Sigmoid colon (tissue), 4 donors: Measurements from ENCODE around the gene CDK15.

ENCODE experiments used
- EP300 ChIP-seq, 4 donors: sonication (generic); formaldehyde crosslinking; IDR thresholded peaks; one replicate each; pipeline ENCODE4 v1.6.1; 2017; ENCODE audit warnings: antibody characterized with exemption in 4 of 4
- POLR2A ChIP-seq, 2 donors: fragments of 450-650 bp; IDR thresholded peaks; one replicate each; pipeline ENCODE4 v1.6.1; 2016; ENCODE audit warnings: antibody characterized with exemption in 2 of 2, mild to moderate bottlenecking in 2 of 2, moderate library complexity in 2 of 2
- POLR2AphosphoS5 ChIP-seq, 4 donors: sonication (generic); formaldehyde crosslinking; IDR thresholded peaks; one replicate each; pipeline ENCODE4 v1.6.1; 2017; ENCODE audit warnings: antibody characterized with exemption in 4 of 4
- TF ChIP-seq, protein P1 (sequence below), 4 experiments: fragments of 450-650 bp in 3 of 4; fragments of 200-600 bp in 1 of 4; IDR thresholded peaks; one replicate each; pipeline ENCODE4 v1.5.1; 2016 to 2019; ENCODE audit warnings: antibody characterized with exemption in 4 of 4, mild to moderate bottlenecking in 3 of 4, moderate library complexity in 2 of 4

DNA sequence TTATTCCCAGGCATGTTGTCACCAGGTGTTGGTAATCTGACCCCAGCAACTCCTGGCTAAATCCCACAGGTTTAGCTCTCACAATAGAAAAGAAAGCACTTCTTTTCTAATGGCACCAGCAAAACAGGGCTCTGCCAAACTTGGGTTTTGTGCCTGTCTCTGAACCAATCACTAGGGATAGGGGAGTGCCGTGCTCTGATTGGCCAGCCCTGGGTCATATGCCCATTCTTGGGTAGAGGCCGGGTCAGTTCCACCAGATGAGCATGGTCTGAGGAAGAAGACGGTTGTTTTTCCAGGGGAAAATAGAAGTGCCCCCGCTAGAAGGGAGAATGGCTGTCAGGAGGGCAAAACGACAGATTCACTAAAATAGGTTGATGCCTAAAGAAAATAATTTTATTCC lies 14.7 kb downstream of the CDK15 start:
- TF ChIP-seq, protein P1, sequence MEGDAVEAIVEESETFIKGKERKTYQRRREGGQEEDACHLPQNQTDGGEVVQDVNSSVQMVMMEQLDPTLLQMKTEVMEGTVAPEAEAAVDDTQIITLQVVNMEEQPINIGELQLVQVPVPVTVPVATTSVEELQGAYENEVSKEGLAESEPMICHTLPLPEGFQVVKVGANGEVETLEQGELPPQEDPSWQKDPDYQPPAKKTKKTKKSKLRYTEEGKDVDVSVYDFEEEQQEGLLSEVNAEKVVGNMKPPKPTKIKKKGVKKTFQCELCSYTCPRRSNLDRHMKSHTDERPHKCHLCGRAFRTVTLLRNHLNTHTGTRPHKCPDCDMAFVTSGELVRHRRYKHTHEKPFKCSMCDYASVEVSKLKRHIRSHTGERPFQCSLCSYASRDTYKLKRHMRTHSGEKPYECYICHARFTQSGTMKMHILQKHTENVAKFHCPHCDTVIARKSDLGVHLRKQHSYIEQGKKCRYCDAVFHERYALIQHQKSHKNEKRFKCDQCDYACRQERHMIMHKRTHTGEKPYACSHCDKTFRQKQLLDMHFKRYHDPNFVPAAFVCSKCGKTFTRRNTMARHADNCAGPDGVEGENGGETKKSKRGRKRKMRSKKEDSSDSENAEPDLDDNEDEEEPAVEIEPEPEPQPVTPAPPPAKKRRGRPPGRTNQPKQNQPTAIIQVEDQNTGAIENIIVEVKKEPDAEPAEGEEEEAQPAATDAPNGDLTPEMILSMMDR (IDR thresholded peaks at IDR 0.05): no peak
- TF ChIP-seq POLR2A (IDR thresholded peaks at IDR 0.05) (no peak), POLR2AphosphoS5 (IDR thresholded peaks at IDR 0.05) (no peak), EP300 (IDR thresholded peaks at IDR 0.05) (no peak)
